ENCODE measurements around the gene CDC14A.

- no peak for TF ChIP-seq POLR2AphosphoS5 (IDR thresholded peaks at IDR 0.05; ENCODE audit: low read depth, low read length)
- TF ChIP-seq SIN3A (IDR thresholded peaks at IDR 0.05; ENCODE audit: borderline replicate concordance, insufficient read depth, low read length): no peak
- TF ChIP-seq REST (IDR thresholded peaks at IDR 0.05; ENCODE audit: insufficient read depth in 1 of 2, low read depth in 2 of 2, low read length in 2 of 2): no peak
- no peak for TF ChIP-seq TAF1 (IDR thresholded peaks at IDR 0.05; ENCODE audit: borderline replicate concordance, insufficient read depth, low read length)
- no peak for TF ChIP-seq FOXP2 (optimal IDR thresholded peaks at IDR 0.05; ENCODE audit: borderline replicate concordance, extremely low read depth, extremely low read length, insufficient read depth)
Measured at GRCh38 chr1:100335436-100335835, 16.9 kb upstream of the CDC14A start.

Measured in PFSK-1 (cell line).